SK-N-MC (cell line): ENCODE data around the gene VSTM5.

ENCODE experiments used
- EZH2 ChIP-seq: fragments of 200-600 bp; sonication (generic); IDR thresholded peaks from one replicate; pipeline ENCODE4 v1.6.1; 2017; ENCODE audit warnings: antibody characterized with exemption
- POLR2AphosphoS5 ChIP-seq: IDR thresholded peaks from 2 replicates; pipeline ENCODE4 v1.6.1; 2012; ENCODE audit warnings: mild to moderate bottlenecking, low read depth, low read length, borderline replicate concordance

- TF ChIP-seq EZH2, result no peak
- no peak for TF ChIP-seq POLR2AphosphoS5
These were observed 36.4 kb downstream of the VSTM5 start for GRCh38 chr11:93813974-93814373.
